GM10266 (cell line): Measurements from ENCODE around the gene AADACL2.

Experiments used
- DNase-seq: peaks from one replicate; pipeline ENCODE4 v3.0.0; 2012; ENCODE audit errors: extremely low spot score
- TF ChIP-seq, protein P1 (sequence below): IDR thresholded peaks from 2 replicates; pipeline ENCODE4 v1.5.1; 2012; ENCODE audit warnings: mild to moderate bottlenecking, low read depth; ENCODE audit not compliant: control insufficient read depth, insufficient read depth; ENCODE audit errors: missing control alignments

Gene AADACL2

DNA sequence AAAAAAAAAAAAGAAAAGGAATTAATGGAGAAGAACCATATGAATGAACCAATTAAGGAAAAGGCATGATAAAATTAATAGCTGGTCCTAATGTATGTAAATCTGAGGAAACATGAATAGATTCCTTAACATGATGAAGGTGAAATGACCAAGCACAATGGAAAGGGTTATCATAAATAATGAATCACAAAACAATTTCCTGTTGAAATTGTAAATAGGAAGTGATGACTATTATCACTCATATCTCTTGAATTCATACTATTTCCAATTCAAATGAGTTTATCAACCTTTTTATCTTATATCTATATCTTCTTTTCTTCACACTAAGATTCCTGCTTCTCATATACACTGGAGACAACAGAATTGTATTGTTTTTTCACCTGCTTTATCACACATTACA, 32.0 kb downstream of the AADACL2 start:
- no peak for DNase-seq

DNA sequence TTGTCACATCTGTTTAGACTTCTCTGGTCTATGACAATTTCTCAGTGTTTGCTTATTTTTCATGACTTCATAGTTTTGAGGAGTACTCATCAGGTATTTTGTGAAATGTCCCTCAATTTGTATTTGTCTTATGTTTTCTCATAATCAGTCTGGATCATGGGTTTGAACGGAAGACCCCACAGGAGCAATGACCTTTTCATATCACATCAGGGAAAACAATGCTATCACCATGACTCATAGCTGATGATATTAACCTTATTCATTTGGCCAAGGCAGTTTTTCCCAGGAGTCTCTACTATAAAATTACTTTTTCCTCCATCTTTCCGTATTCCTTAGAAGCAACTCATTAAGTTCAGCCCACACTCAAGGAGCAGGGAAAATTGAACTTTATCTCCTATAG, 32.7 kb downstream of the AADACL2 start:
- TF ChIP-seq, protein P1, sequence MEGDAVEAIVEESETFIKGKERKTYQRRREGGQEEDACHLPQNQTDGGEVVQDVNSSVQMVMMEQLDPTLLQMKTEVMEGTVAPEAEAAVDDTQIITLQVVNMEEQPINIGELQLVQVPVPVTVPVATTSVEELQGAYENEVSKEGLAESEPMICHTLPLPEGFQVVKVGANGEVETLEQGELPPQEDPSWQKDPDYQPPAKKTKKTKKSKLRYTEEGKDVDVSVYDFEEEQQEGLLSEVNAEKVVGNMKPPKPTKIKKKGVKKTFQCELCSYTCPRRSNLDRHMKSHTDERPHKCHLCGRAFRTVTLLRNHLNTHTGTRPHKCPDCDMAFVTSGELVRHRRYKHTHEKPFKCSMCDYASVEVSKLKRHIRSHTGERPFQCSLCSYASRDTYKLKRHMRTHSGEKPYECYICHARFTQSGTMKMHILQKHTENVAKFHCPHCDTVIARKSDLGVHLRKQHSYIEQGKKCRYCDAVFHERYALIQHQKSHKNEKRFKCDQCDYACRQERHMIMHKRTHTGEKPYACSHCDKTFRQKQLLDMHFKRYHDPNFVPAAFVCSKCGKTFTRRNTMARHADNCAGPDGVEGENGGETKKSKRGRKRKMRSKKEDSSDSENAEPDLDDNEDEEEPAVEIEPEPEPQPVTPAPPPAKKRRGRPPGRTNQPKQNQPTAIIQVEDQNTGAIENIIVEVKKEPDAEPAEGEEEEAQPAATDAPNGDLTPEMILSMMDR, result no peak
- no peak for DNase-seq

More for the DNA sequence above, 32.0 kb downstream of the AADACL2 start:
- TF ChIP-seq, protein P1, result no peak

DNA sequence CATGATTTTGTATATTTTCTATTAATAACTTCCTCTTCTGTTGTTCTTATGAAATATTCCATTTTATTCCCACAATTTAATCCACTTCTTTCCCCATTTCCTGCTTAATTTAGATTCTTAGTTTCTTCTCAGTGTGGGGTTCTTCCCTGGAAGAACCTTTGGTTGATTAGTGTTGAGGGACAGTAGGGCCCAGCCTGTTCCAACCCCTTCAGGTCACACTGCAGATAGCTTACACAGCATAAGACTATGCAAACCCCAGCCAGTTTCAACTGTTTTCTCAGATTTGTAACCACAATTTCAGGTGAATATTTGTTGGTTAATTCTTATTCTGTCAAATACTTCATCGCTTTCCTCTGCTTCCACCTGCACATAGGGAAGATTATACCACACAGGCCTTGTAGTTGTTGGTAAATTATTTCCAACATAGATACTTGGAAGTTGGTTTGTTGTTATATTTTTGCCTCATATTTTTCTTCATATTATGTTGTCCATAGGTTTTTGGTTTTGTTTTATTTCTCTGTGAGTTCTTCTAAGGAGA, 34.7 kb downstream of the AADACL2 start:
- TF ChIP-seq, protein P1, result no peak
- DNase-seq, result no peak

DNA sequence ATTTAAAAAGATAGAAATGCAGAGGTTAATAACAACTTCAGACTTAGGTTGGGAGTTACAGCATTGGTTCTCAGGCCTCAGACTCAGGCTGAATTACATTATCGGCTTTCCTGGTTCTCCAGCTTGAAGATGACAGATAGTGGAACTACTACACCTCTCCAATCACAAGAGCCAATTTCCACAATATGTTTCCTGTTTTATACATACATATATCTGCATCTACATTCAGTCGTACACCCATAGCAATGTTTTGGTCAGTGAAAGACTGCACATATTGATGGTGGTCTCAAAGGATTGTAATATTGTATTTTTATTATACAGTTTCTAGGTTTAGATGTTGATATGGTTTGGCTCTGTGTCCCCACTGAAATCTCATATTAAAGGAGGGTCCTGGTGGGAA, 35.4 kb downstream of the AADACL2 start:
- TF ChIP-seq, protein P1, result no peak
- no peak for DNase-seq

DNA sequence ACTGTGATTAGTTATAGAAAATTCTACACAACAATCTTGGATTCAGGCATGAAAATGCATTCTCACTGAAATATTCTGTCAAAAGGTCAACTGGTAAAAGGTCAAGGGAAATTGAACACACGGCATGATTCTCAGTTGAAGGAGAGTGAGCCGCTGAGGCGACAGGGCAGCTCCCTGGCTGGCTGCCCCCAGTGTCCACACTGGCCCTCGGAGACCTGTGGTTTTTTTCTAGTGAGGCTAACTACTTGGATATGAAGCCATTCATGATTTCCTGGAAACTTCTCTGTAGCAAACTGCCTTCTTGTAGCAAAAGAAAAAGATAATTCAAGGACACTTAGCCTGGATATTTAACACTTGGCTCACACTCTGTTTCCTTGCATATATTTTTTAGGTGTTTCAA, 37.2 kb downstream of the AADACL2 start:
- TF ChIP-seq, protein P1, result no peak
- DNase-seq, result no peak

DNA sequence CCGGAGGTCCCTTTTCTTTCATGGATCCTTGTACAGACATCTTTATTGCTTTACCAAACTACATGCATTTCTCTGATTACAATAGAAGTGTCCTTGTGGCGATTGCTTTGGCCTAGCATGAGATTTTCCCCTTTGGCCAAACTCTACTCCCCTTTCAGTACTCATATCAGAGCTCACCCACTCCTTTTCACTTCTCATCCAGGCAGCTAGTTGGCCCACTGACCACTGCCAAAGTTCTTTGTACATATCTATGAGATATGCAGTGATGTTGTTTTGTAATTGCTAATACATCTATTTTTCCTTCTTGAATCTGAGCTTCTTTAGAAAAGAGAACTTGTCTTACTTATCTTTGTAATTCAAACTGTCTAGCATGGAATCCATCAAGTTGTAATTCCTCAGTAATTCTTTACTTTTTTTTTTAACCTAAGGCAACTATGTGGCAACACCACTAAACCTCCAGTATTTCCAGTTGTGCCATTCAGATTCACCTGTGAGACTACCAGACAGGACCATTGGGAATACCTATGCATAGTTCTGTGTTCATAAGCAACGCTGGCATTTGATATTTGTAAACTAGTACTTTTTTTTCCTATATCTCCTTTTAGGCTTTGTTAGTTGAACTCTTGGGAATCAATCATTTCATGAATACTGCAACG, 39.2 kb downstream of the AADACL2 start:
- no peak for DNase-seq
- TF ChIP-seq, protein P1, result no peak

DNA sequence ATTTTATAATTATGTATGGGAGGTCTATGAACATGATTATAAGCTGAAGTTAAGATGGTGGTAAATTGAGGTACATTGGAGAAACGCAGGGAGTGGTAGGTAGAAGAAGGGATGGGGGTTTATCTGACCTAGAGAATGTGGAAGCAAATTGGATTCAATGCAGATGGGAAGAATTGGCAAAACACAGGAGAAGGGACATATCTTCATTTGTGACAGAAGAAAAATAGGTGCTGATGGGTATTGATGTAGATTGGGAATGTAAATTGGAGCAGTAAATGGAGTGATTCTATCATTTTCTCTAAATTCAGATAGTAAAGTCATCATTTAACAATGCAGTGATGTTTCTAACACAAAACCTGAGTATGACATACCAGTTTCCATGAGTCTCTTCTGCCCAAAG, 40.5 kb downstream of the AADACL2 start:
- DNase-seq, result no peak
- TF ChIP-seq, protein P1, result no peak
